Effector memory CD8-positive, alpha-beta T cell (primary cell): ENCODE results near the gene TRMT61A.
A peak's percentile ranks its signal among the peaks of the same experiment; 100 is the strongest.

ENCODE experiments used
- ATAC-seq: fragments of 150-1000 bp; cut with Tn5 transposase; replicated peaks from 2 replicates; pipeline ENCODE4 v1.10.0; 2021; ENCODE audit warnings: mild to moderate bottlenecking, moderate library complexity
- DNase-seq, 3 experiments: peaks; one replicate each; pipeline ENCODE4 v3.0.0; 2021
- H3K27ac Mint-ChIP-seq, 2 donors: one replicate each; pipeline ENCODE4 v1.8.0; 2022; ENCODE audit warnings: mild to moderate bottlenecking in 2 of 2, mixed read lengths in 2 of 2, moderate library complexity in 2 of 2
- H3K27me3 Mint-ChIP-seq, 2 donors: one replicate each; pipeline ENCODE4 v1.8.0; 2022; ENCODE audit warnings: mixed read lengths in 2 of 2
- H3K36me3 Mint-ChIP-seq: one replicate; pipeline ENCODE4 v1.8.0; 2022; ENCODE audit warnings: mild to moderate bottlenecking, moderate library complexity, mixed read lengths; ENCODE audit not compliant: insufficient read depth
- H3K4me1 Mint-ChIP-seq, 2 donors: one replicate each; pipeline ENCODE4 v1.8.0; 2022; ENCODE audit warnings: low read depth in 2 of 2, mixed read lengths in 2 of 2
- H3K4me3 Mint-ChIP-seq, 2 donors: one replicate each; pipeline ENCODE4 v1.8.0; 2022; ENCODE audit warnings: mild to moderate bottlenecking in 2 of 2, mixed read lengths in 2 of 2, moderate library complexity in 2 of 2
- H3K9me3 Mint-ChIP-seq, 2 donors: one replicate each; pipeline ENCODE4 v1.8.0; 2022; ENCODE audit warnings: mixed read lengths in 2 of 2

TRMT61A gene

DNA sequence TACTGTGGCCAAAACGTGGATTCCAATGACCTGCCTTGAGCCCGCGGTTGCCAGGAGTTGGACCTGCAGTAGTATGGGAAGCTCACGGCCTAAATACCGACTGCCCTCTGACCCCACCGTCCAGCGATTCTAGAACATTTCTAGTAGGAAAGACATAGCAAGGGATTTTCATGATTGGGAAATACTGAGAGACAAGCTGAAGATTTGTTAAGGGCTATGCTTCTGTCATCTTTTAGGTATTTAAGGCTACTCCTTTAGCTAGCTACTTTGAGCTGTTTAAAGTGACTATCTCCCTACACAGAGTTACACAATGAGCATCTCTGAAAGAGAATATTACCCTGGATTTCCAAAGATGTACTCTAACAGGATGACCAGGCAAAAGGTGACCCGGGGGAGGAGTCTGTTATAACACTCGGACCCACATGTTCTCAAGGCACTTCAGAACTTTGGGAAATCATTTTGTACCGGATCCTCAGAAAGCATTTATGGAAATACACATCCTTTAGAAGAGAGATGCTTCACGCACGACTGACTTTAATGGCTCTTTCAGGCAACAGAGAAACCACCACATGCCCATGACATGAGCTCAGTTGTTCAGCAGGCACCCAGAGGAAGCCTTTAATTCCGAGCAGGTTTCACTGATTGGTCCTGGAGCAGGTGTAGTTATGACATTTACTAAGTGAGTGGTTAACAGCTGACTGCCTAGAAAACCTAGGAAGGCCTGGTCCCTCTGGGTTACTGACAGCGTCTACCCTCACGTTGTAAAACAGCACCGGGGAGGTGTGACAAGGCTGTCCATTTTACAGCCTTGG lies 29.3 kb downstream of the TRMT61A start:
- Mint-ChIP-seq H3K4me3 (no peak overlapping the region), H3K27ac (no peak overlapping the region), H3K36me3 (peaks cover 63% of the 10 kb centered on the region), H3K4me1 (peaks cover 44 to 51% of the 10 kb centered on the region in 2 donors), H3K9me3 (no peaks in the 10 kb centered on the region), H3K27me3 (no peaks in the 10 kb centered on the region)
- DNase-seq = no peak
- no peak for ATAC-seq

DNA sequence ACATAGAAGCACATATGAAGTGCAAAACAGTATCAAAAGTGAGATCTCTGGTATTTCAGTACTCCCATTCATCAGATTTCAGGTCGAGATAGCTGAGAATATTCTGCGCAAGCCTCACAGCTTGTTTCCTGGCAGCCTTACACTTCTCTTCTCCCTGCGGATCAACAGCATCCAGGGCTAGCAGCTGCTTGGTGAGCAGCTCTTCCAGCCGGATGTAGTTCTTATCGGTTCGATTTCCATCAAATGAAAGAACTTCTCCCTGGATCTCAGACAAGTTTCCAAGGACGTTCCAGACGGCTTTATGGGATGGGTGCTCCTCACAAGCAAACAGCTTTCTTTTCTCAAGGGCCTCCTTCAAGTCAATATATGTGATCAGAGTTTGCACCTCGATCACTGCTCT lies 30.8 kb downstream of the TRMT61A start:
- H3K36me3 Mint-ChIP-seq = peaks cover 62% of the 10 kb centered on the region
- no peak for ATAC-seq
- peak overlapping the region; percentile 41 to 58 for H3K27ac Mint-ChIP-seq
- peaks cover 46 to 53% of the 10 kb centered on the region in 2 donors for H3K4me1 Mint-ChIP-seq
- H3K4me3 Mint-ChIP-seq = peak overlapping the region; percentile 4 to 95
- no peaks in the 10 kb centered on the region for H3K9me3 Mint-ChIP-seq
- H3K27me3 Mint-ChIP-seq = no peaks in the 10 kb centered on the region
- DNase-seq = no peak

DNA sequence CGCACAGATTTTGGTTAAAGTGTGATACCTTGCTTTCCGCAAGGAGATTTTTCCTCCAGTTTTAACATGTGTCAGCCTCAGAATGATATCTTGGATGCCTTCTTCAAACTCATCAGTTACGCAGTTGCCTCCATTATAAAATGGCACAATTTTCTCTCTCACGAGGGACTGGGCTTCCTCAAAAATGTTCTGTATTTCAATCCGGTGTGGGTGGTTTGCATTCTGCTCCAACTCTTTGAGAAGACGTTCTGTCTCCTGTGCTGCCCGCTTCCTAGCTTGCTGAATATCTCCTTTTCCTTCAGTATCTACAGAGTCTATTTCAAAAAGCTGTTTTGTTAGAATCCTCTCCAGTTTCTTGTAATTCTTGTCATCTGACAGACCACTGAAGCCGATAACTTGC lies 31.7 kb downstream of the TRMT61A start:
- H3K4me1 Mint-ChIP-seq = peaks cover 40 to 44% of the 10 kb centered on the region in 2 donors
- H3K27me3 Mint-ChIP-seq = no peaks in the 10 kb centered on the region
- no peak for ATAC-seq
- H3K27ac Mint-ChIP-seq = peak overlapping the region; percentile 94
- no peaks in the 10 kb centered on the region for H3K9me3 Mint-ChIP-seq
- peaks cover 60% of the 10 kb centered on the region for H3K36me3 Mint-ChIP-seq
- peak overlapping the region; percentile 95 to 98 for H3K4me3 Mint-ChIP-seq
- DNase-seq = no peak

DNA sequence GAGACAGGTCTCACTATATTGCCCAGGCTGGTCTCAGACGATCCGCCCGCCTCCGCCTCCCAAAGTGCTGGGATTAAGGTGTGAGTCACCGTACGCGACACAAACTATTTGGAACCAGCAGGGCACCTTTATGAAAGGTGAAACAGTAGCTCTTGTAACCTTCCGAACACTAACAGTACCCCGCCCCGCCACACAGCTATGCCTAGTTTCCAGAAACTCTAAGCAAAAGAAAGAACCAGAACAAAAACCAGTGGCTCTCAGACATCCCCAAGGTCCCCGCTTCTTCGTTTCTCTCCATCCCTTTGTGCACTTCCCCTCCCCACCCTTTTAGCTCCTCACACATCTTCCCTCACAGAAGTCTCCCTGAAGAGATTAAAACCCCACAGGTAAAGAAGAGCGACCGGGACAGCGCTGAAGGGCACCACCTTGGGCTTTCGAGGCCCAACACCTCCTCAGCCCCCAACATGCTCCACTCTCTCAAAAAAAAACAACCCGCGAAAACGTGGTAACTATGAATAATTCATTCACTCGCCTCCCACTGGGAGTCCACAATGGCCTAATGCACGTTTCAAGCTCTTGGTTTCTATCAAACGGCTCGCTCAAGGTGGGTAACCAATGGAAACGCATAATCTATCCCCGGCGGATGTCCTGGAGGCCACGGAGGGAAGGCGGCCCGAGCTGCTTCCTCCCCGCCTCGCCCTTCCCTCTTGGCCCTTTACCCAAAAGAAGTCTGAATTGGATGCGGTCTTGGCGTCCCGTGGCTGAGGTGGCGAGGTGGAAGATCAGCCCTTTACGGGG lies 32.6 kb downstream of the TRMT61A start:
- Mint-ChIP-seq H3K4me3 (peak overlapping the region; percentile 95 to 98), H3K4me1 (peaks cover 38 to 44% of the 10 kb centered on the region in 2 donors), H3K27me3 (no peaks in the 10 kb centered on the region), H3K36me3 (peaks cover 55% of the 10 kb centered on the region), H3K9me3 (no peaks in the 10 kb centered on the region), H3K27ac (peak overlapping the region; percentile 94)
- peak; percentile 34 for ATAC-seq
- DNase-seq = peak in 2 of 3 experiments; percentile 24 to 33

DNA sequence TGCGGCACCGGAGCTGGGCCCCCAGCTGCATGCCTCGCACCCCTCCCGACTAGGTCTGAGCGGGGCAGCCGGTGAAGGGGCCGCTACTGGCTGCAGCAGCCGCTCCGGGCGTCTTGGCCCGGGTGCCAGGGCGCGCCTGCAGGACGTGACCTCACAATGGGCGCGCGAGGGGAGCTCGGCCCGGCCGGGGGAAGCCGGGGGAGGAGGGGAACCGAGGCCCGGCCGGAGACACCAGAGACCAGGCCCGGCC lies 33.1 kb downstream of the TRMT61A start:
- H3K36me3 Mint-ChIP-seq = peaks cover 51% of the 10 kb centered on the region
- no peak for ATAC-seq
- no peak for DNase-seq
- no peaks in the 10 kb centered on the region for H3K27me3 Mint-ChIP-seq
- no peaks in the 10 kb centered on the region for H3K9me3 Mint-ChIP-seq
- H3K4me3 Mint-ChIP-seq = peak overlapping the region; percentile 95 to 98
- peak overlapping the region; percentile 94 for H3K27ac Mint-ChIP-seq
- H3K4me1 Mint-ChIP-seq = peaks cover 38 to 42% of the 10 kb centered on the region in 2 donors

DNA sequence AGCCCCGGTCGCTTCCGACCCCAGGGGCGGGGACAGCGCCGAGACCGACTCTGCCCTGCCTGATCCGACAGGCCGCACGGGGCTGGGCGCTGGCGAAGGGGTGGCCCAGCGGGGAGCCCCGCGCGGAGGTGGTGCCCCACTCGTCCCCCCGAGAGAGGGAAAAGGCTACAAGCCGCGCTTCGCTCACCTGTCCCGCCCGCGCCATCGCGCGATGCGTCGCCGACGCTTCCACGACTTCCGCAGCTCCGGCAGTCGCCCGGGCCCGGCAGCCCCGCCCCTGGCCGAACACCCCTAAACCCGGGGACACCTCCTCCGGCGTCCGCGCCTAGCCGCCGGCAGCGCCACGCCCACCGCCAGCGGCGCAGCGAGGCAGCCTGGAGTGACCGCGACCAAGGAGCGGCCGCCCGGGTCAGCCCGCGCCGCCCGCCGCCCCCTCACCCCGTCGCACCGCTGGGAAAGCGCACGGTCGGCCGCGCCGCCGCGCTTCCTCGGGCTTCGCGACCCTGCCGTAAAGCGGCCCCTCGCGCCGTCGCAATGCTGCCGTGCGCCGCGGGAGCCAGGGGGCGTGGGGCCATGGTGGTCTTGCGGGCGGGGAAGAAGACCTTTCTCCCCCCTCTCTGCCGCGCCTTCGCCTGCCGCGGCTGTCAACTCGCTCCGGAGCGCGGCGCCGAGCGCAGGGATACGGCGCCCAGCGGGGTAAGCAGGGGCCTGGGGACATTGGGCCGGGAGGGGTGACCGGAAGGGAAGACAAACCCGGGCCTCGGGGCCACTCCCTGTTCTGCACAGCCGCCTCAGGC lies 33.6 kb downstream of the TRMT61A start, which contains the start of the genes BAG5 and COA8:
Gene BAG5 (minus strand): TSS at position 229 of the 797 bp plus-strand sequence. CDS start 1,493 bp downstream, outside the sequence.
Gene COA8 (plus strand): TSS at position 532 of the 797 bp plus-strand sequence. CDS start 42 bp downstream, at position 574.
- H3K4me1 Mint-ChIP-seq = peaks cover 37 to 38% of the 10 kb centered on the region in 2 donors
- no peaks in the 10 kb centered on the region for H3K27me3 Mint-ChIP-seq
- ATAC-seq = peak; percentile 84
- H3K4me3 Mint-ChIP-seq = peak within 1 kb of the TSS; percentile 95 to 98
- H3K27ac Mint-ChIP-seq = peak within 1 kb of the TSS; percentile 94
- no peaks in the 10 kb centered on the region for H3K9me3 Mint-ChIP-seq
- peak; percentile 79 to 86 (median 83) for DNase-seq
- peaks cover 48% of the 10 kb centered on the region for H3K36me3 Mint-ChIP-seq

DNA sequence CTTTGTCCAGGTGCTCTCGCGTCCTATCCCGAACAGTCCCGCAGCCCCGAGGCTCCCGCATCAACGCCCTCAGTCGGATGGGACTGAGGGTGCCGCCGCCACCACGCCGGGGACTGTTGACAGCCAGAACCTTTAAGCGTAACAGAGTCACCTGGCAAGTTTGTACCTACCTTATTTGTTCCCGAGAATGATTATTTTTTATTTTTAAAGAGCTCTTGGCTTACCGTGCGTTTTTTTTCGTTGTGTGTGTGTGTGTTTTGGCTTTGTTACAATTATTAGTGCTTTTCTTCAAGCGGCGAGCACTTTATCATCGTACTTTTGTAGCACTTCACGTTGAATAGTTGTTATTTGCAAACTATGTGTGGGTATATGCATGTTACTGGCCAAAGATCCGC lies 34.2 kb downstream of the TRMT61A start:
- ATAC-seq (peak; percentile 12), DNase-seq (no peak)
- Mint-ChIP-seq H3K4me1 (peaks cover 37 to 39% of the 10 kb centered on the region in 2 donors), H3K9me3 (no peaks in the 10 kb centered on the region), H3K36me3 (peaks cover 43% of the 10 kb centered on the region), H3K4me3 (peak overlapping the region; percentile 95 to 98), H3K27ac (peak overlapping the region; percentile 94), H3K27me3 (no peaks in the 10 kb centered on the region)

DNA sequence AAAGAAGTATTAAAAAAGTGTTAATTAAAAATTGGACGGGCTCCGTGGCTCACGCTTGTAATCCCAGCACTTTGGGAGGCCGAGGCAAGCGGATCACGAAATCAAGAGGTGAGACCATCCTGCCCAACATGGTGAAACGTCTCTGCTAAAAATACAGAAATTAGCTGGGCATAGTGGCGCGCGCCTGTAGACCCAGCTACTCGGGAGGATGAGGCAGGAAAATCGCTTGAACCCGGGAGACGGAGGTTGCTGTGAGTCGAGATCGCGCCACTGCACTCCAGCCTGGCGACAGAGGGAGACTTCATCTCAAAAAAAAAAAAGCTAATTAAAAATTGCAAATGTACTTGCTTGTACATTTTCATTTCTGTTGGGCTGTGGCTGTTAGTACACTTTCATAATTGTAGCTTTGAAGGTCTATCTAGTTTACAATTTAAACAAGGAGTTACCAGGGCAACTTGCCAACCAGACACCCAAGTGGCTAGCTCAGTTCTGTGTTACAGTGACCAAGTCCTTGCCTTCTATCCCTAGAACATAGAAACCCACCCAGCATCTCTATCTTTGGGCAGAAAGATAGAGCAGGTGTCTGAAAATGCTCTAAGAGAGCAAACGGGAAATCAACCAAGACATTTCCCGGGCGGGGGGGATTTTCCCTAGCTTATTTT lies 35.0 kb downstream of the TRMT61A start:
- Mint-ChIP-seq H3K27me3 (no peaks in the 10 kb centered on the region), H3K9me3 (no peaks in the 10 kb centered on the region), H3K36me3 (peaks cover 35% of the 10 kb centered on the region), H3K27ac (peak overlapping the region in 1 of 2 donors; percentile 94), H3K4me1 (peaks cover 36 to 37% of the 10 kb centered on the region in 2 donors), H3K4me3 (peak overlapping the region; percentile 95 to 98)
- no peak for ATAC-seq
- no peak for DNase-seq

DNA sequence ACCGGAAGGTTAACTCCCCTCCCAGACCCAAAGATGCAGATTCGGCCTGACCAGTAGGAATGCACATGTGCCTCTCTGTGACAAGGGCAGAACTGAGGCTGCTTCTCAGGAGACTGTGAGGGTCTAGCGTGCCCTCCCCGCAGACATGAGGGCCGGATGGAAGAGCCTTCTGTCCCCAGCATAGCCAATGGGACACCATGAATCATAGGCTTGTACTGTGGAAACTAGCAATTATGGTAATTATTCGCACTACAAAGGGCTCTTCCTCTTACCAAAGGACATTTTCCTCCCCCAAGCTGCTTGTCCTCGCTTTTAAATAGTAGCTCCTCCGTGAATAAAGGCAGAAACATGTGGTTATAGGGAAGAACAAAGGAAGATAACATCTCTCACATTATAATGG lies 40.0 kb downstream of the TRMT61A start:
- DNase-seq = no peak
- H3K27ac Mint-ChIP-seq = no peak overlapping the region

DNA sequence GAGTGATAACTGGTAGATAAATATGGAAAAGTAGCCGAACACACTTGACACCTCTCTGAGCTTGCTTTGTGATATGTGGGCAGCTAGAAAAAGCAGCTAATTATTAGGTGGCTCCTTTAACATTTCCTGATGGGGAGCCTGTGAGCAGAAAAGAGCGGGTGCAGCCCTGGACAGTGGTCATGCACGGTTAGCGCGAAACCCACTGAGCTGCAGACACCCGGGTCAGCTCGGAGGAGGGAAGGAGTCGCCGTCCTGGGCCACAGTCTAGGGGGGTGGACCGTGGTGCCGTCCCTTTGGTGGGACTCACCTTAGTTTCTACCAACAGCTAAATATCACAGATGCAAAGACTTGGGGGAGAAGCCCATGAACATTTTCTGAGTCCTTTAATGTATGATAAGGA lies 40.4 kb downstream of the TRMT61A start:
- Mint-ChIP-seq H3K4me1 (peaks cover 5 to 8% of the 10 kb centered on the region in 2 donors), H3K9me3 (no peaks in the 10 kb centered on the region), H3K36me3 (peaks cover 31% of the 10 kb centered on the region), H3K4me3 (no peak overlapping the region), H3K27me3 (no peaks in the 10 kb centered on the region), H3K27ac (no peak overlapping the region)
- no peak for ATAC-seq
- no peak for DNase-seq

More for the DNA sequence above, 40.0 kb downstream of the TRMT61A start:
- Mint-ChIP-seq H3K4me1 (peaks cover 5 to 8% of the 10 kb centered on the region in 2 donors), H3K27me3 (no peaks in the 10 kb centered on the region), H3K36me3 (peaks cover 27% of the 10 kb centered on the region), H3K4me3 (no peak overlapping the region), H3K9me3 (no peaks in the 10 kb centered on the region)
- ATAC-seq = no peak

DNA sequence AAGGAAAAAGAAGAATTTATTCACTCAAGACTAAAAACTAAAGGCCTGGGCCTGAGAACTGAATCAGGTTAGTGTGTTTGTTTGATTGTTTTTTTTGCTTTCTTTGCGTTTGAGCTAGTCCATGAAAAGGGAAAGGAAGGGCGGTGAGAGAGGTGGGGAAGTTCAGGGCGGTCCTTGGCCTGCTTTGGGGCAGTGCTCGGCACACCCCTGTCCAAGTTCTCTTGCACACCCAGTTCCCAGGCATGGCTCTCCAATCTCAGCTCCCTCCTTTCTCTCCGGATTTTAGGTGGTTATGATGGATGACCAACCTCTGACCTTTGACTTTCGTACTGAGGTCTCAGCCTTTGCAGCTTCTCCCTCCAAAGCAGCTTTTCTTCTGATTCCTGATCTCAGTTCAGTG lies 45.1 kb downstream of the TRMT61A start:
- H3K4me3 Mint-ChIP-seq = no peak overlapping the region
- H3K36me3 Mint-ChIP-seq = peaks cover 70% of the 10 kb centered on the region
- ATAC-seq (no peak), DNase-seq (no peak)
- H3K9me3 Mint-ChIP-seq = no peaks in the 10 kb centered on the region
- H3K27me3 Mint-ChIP-seq = no peaks in the 10 kb centered on the region
- peaks cover 0 to 2% of the 10 kb centered on the region in 2 donors for H3K4me1 Mint-ChIP-seq
- no peak overlapping the region for H3K27ac Mint-ChIP-seq

DNA sequence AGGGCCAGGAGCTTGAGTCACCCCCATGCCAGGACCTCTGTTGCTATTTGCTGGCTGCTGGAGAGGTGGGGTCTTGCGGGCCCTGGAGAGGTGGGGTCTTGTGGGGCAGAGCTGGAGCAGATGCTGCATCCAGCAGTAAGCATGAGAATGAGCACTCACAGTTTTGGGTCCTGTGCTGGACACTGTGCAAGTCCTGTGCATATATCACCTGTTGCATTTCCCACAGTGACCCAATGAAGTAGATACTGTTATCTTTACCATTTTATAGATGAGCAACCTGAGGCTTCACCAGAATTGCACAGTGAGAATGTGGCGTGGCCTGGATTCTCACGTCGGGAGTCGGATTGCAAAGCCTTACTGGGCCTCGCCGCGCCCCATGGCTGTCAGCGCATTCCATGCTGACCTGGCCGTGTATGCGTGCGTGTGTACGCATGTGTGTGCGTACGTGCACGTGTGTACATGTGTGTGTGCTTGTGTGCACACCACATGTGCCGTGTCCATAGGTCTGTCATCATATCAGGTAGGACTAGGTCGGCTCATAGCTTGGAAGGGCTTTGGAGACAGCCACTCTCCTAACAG lies 45.8 kb downstream of the TRMT61A start:
- Mint-ChIP-seq H3K27ac (no peak overlapping the region), H3K9me3 (no peaks in the 10 kb centered on the region), H3K4me3 (no peak overlapping the region), H3K36me3 (peaks cover 72% of the 10 kb centered on the region), H3K4me1 (no peaks in the 10 kb centered on the region), H3K27me3 (no peaks in the 10 kb centered on the region)
- DNase-seq (no peak), ATAC-seq (no peak)
